ENCODE measurements around the gene FAM170B. TPM values are rescaled to one million over a fixed set of nuclear protein-coding genes. Genes with fewer than 3 reads are reported as not detected.

The FAM170B gene
- total and polyA plus RNA-seq, 2 experiments from 2014 or later, result not detected

DNA sequence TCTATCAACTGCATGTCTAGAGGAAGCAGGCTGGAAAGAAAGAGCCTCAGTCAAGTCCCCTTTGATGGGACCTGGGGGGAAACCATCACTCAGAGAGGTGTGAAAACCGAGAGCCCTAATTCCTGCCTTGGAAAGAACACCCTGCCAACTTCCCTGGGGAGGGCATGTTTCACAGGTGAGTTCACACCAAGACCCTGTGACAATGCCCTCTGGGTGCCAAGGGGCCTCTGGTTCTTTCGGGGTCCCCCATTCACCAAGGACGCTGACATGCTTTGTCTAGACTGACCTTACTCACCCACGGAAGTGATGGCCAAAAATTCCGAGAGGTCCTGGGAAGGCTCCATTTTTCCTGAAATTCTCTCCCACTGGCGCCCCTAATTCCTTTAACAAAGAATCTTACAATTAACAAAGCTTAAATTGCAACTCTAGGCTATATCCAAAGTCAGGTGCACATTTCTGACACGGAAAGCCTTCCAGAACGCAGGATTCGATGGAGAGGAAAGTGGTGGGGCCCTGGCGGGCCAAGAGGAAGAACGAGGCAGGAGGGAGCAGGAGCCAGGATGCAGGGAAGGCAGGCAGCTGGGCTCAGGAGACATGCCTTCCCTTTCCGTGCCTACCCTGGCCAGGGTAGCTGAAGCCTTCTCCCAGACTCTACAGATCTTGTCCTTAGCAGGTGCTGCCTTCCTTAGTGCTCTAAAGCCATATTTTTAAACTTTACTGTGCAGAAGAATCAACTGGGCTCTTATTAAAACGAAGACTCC is 42.2 kb downstream of the FAM170B start:
- H2AFZ ChIP-seq, result no peak overlapping the region

More for the DNA sequence above, 42.2 kb downstream of the FAM170B start:
- Histone ChIP-seq H3K9me2 (ENCODE audit: insufficient read depth) (no peaks in the 10 kb centered on the region), H4K20me1 (replicated peaks; ENCODE audit: insufficient read depth) (no peaks in the 10 kb centered on the region), H3K4me1 (ENCODE audit: insufficient read depth) (no peaks in the 10 kb centered on the region), H3K4me2 (no peak overlapping the region), H3K27me3 (ENCODE audit: insufficient read depth) (no peaks in the 10 kb centered on the region), H3K36me3 (ENCODE audit: insufficient read depth) (no peaks in the 10 kb centered on the region), H3K27ac (ENCODE audit: low read depth) (no peak overlapping the region), H3K4me3 (no peak overlapping the region), H3K79me2 (replicated peaks; ENCODE audit: insufficient read depth) (no peaks in the 10 kb centered on the region), H3F3A (replicated peaks; ENCODE audit: low read depth) (no peaks in the 10 kb centered on the region)
- Mint-ChIP-seq H3K4me3 (no peak overlapping the region), H3K36me3 (ENCODE audit: low read depth) (peaks cover 4% of the 10 kb centered on the region; the same call in 2 of the 3 replicates), H3K9me3 (peaks cover 10% of the 10 kb centered on the region; the same call in 2 of the 3 replicates), H3K27me3 (ENCODE audit: insufficient read depth, low read depth, poor library complexity) (peaks cover 4% of the 10 kb centered on the region), H3K27ac (no peak overlapping the region), H3K4me1 (peaks cover 4% of the 10 kb centered on the region; the same call in 2 of the 3 replicates)
- no peak for TF ChIP-seq ZNF331 (CRISPR knock-in tag; IDR thresholded peaks at IDR 0.05; ENCODE audit: low read depth)
- TF ChIP-seq EZH2phosphoT487 (IDR thresholded peaks at IDR 0.05; ENCODE audit: unreplicated experiment), result no peak
- TF ChIP-seq, protein P1, sequence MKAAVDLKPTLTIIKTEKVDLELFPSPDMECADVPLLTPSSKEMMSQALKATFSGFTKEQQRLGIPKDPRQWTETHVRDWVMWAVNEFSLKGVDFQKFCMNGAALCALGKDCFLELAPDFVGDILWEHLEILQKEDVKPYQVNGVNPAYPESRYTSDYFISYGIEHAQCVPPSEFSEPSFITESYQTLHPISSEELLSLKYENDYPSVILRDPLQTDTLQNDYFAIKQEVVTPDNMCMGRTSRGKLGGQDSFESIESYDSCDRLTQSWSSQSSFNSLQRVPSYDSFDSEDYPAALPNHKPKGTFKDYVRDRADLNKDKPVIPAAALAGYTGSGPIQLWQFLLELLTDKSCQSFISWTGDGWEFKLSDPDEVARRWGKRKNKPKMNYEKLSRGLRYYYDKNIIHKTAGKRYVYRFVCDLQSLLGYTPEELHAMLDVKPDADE (IDR thresholded peaks at IDR 0.05), result no peak
- TF ChIP-seq, protein P2, sequence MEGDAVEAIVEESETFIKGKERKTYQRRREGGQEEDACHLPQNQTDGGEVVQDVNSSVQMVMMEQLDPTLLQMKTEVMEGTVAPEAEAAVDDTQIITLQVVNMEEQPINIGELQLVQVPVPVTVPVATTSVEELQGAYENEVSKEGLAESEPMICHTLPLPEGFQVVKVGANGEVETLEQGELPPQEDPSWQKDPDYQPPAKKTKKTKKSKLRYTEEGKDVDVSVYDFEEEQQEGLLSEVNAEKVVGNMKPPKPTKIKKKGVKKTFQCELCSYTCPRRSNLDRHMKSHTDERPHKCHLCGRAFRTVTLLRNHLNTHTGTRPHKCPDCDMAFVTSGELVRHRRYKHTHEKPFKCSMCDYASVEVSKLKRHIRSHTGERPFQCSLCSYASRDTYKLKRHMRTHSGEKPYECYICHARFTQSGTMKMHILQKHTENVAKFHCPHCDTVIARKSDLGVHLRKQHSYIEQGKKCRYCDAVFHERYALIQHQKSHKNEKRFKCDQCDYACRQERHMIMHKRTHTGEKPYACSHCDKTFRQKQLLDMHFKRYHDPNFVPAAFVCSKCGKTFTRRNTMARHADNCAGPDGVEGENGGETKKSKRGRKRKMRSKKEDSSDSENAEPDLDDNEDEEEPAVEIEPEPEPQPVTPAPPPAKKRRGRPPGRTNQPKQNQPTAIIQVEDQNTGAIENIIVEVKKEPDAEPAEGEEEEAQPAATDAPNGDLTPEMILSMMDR (conservative IDR thresholded peaks at IDR 0.05; ENCODE audit: low read depth in 2 of 2), result no peak
- TF ChIP-seq, protein P3, sequence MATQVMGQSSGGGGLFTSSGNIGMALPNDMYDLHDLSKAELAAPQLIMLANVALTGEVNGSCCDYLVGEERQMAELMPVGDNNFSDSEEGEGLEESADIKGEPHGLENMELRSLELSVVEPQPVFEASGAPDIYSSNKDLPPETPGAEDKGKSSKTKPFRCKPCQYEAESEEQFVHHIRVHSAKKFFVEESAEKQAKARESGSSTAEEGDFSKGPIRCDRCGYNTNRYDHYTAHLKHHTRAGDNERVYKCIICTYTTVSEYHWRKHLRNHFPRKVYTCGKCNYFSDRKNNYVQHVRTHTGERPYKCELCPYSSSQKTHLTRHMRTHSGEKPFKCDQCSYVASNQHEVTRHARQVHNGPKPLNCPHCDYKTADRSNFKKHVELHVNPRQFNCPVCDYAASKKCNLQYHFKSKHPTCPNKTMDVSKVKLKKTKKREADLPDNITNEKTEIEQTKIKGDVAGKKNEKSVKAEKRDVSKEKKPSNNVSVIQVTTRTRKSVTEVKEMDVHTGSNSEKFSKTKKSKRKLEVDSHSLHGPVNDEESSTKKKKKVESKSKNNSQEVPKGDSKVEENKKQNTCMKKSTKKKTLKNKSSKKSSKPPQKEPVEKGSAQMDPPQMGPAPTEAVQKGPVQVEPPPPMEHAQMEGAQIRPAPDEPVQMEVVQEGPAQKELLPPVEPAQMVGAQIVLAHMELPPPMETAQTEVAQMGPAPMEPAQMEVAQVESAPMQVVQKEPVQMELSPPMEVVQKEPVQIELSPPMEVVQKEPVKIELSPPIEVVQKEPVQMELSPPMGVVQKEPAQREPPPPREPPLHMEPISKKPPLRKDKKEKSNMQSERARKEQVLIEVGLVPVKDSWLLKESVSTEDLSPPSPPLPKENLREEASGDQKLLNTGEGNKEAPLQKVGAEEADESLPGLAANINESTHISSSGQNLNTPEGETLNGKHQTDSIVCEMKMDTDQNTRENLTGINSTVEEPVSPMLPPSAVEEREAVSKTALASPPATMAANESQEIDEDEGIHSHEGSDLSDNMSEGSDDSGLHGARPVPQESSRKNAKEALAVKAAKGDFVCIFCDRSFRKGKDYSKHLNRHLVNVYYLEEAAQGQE (IDR thresholded peaks at IDR 0.05; ENCODE audit: unreplicated experiment), result no peak
- no peak for TF ChIP-seq CREB1 (CRISPR knock-in tag; IDR thresholded peaks at IDR 0.05; ENCODE audit: low read depth)
- no peak for TF ChIP-seq NANOG (IDR thresholded peaks at IDR 0.05; ENCODE audit: borderline replicate concordance)
- no peak for TF ChIP-seq ZNF114 (CRISPR knock-in tag; IDR thresholded peaks at IDR 0.05)
- no peak for TF ChIP-seq POLR2AphosphoS5 (IDR thresholded peaks at IDR 0.05; ENCODE audit: low read depth)
- TF ChIP-seq, protein P4, sequence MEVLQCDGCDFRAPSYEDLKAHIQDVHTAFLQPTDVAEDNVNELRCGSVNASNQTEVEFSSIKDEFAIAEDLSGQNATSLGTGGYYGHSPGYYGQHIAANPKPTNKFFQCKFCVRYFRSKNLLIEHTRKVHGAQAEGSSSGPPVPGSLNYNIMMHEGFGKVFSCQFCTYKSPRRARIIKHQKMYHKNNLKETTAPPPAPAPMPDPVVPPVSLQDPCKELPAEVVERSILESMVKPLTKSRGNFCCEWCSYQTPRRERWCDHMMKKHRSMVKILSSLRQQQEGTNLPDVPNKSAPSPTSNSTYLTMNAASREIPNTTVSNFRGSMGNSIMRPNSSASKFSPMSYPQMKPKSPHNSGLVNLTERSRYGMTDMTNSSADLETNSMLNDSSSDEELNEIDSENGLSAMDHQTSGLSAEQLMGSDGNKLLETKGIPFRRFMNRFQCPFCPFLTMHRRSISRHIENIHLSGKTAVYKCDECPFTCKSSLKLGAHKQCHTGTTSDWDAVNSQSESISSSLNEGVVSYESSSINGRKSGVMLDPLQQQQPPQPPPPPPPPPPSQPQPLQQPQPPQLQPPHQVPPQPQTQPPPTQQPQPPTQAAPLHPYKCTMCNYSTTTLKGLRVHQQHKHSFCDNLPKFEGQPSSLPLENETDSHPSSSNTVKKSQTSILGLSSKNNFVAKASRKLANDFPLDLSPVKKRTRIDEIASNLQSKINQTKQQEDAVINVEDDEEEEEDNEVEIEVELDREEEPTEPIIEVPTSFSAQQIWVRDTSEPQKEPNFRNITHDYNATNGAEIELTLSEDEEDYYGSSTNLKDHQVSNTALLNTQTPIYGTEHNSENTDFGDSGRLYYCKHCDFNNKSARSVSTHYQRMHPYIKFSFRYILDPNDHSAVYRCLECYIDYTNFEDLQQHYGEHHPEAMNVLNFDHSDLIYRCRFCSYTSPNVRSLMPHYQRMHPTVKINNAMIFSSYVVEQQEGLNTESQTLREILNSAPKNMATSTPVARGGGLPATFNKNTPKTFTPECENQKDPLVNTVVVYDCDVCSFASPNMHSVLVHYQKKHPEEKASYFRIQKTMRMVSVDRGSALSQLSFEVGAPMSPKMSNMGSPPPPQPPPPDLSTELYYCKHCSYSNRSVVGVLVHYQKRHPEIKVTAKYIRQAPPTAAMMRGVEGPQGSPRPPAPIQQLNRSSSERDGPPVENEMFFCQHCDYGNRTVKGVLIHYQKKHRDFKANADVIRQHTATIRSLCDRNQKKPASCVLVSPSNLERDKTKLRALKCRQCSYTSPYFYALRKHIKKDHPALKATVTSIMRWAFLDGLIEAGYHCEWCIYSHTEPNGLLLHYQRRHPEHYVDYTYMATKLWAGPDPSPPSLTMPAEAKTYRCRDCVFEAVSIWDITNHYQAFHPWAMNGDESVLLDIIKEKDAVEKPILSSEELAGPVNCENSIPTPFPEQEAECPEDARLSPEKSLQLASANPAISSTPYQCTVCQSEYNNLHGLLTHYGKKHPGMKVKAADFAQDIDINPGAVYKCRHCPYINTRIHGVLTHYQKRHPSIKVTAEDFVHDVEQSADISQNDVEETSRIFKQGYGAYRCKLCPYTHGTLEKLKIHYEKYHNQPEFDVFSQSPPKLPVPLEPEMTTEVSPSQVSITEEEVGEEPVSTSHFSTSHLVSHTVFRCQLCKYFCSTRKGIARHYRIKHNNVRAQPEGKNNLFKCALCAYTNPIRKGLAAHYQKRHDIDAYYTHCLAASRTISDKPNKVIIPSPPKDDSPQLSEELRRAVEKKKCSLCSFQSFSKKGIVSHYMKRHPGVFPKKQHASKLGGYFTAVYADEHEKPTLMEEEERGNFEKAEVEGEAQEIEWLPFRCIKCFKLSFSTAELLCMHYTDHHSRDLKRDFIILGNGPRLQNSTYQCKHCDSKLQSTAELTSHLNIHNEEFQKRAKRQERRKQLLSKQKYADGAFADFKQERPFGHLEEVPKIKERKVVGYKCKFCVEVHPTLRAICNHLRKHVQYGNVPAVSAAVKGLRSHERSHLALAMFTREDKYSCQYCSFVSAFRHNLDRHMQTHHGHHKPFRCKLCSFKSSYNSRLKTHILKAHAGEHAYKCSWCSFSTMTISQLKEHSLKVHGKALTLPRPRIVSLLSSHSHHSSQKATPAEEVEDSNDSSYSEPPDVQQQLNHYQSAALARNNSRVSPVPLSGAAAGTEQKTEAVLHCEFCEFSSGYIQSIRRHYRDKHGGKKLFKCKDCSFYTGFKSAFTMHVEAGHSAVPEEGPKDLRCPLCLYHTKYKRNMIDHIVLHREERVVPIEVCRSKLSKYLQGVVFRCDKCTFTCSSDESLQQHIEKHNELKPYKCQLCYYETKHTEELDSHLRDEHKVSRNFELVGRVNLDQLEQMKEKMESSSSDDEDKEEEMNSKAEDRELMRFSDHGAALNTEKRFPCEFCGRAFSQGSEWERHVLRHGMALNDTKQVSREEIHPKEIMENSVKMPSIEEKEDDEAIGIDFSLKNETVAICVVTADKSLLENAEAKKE (CRISPR knock-in tag; IDR thresholded peaks at IDR 0.05), result no peak
- TF ChIP-seq STAT1 (IDR thresholded peaks at IDR 0.05; ENCODE audit: unreplicated experiment), result no peak
- no peak for TF ChIP-seq EZH2 (IDR thresholded peaks at IDR 0.05; ENCODE audit: low read depth, unreplicated experiment)
- ATAC-seq, result no peak
- DNase-seq (ENCODE audit: low spot score), result no peak
